NCI-H1092 (cell line): ENCODE results near the gene TMEM120B.

ENCODE experiments used
- DNase-seq: peaks from one replicate; lab custom pipeline; 2025; lab: John Stamatoyannopoulos, UW

Gene TMEM120B

DNA sequence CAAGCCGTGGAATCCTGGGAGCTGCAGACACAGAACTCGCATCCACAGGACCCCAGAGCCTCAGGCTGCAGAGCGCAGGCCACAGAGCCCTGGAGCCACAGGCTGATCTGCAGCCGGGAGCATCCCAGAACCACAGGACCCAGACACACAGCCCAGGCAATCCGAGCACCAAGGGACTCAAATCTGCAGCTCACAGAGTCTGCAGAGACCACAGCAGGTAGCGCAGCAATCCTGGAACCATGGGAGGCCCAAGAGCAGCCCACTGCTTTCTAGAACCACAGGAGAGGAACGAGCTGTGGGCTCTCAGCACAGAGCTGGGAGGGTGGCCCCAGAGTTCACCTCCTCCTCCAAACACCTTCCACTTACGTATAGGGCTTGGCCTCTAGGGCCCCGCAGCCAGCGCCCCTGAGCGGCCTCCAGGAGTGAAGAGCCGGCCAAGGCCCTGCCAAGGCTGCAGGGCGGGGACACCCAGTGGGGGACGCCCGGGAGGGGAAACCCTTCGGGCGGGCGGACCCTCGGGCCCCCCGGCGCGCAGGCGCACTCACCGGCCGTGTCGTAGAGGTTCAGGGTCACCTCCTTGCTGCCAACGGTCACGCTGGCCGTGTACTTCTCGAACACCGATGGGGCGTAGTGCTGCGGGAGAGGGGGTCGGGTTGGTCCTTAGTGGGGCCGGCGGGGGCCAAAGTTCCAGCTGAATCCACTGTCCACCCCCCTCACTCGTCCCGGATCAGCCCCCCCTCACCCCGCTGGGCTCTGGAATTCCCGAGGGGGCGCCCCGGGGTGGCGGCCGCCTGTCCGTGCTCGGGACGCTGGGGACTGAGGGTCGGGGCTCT is 80.3 kb downstream of the TMEM120B start:
- no peak for DNase-seq

DNA sequence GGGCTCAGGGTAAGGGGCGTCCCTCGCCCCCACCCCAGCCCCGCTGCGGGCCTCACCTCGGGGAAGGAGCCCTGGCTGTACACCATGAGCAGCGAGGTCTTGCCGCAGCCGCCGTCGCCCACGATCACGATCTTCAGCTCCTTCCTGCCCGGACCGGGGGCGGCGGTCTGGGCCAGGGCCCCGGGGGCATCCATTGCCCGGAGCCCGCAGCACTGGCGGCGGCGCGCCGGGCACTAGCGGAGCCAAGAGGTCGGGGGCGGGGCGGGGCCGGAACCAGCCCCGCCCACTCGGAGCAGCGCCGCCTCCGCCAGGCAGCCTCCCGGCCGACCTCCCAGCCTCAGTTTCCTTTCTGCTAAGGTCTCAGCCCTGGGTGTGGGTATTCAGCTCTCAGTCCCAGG is 80.9 kb downstream of the TMEM120B start, which contains the start of gene RHOF:
Gene RHOF, minus strand, starts transcription at position 249 of the 398 bp plus-strand sequence. Its CDS starts 55 bp downstream, at position 194.
- no peak for DNase-seq

DNA sequence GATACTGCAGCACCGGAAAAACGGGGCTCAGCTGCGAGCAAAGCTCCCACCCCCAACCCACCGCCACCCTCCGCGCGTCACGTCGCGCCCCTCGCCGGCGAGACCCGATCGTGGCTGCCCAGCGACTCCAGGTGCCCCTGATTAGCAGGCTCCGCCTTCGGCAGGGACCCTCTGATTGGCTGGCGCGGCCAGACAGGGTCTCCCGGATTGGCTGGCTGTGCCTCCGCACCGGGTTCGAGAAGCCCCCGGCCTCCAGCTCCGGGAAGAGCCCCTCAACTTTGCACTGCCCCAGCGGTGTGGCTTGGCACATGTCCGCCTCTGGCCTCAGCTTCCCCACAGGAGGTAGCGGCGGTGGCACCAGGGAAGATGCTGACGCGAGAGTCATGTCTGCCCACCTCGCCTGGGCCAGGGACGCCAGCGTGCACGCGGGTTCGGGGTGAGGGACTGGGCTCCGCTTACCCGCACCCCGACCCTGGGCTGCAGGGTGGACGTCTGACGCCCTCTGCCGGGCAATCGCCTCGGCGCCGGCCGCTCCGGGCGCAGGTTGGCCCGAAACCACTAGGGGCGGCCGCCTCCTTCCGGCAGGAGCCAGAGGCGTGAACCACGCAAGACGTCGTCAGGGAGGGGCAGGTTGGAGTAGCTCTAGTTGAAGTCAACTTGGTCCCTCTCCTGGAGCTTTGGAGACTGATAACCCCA is 81.4 kb downstream of the TMEM120B start:
- peak; percentile 57 for DNase-seq

DNA sequence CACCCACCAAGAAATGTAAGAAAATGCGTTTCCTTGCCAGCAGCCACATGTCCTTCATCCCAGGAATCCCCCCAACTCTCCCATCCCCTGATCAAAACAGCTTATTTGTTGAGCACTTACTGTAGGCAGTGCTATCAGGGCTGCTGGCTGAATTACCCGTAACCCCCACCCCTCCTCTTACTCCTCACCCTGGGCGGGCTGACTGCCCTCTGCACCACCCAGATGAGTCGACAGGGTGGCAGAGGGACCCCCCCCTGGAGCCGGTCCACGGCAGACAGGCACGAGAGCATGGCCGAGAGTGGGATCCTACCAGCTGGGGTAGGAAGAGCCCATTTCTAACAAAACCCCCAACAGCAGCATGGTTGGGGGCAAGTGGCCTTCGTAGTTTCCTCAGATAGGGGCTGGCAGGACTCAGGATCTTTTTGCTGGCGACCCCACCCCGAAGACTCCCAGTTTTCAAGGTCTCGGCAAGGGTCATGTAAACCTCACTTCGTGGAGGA is 82.0 kb downstream of the TMEM120B start:
- no peak for DNase-seq

DNA sequence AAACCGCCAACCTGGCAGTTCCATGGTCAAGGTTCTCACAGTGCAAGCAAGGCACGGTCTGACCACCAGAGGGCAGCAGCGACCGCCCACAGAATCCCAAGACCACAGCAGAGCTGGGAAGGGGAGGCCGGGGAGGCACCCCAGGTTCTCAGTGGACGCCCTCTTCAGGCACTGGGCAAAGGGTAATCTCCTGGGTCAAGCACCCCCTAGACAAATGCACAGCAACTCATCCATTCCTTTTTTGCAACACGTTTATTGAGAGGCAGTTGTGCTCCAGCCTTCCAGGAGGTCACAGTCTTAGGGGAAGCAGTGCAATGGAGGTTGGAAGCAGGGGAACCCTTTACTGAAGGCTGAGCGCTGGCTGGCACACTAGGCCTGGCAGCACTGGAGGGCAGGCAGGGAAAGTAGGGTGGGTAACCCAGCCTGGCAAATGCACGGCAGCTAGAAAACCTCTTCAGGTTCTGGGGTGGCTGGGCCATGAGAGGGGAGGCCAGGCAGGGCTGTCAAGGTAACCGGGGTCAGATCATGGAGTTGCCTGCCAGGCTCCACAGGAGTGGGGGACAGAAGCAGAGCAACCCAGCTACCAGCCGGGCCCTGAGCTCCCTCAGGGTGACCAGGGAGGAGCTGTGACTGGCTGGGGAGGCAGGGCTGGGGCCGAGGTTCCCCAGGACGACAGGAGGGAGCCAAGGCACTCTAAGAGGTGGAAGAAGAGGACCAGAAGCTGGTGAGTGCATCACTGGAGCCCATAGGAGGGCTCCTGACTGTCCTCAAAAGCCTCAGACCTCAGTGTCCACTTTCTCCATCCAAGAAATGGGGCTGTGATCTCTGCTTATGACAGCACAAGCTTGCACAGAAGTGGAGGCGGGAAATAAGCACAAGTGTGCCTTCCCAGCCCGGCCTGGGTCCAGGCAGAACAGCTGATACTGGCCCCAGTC is 82.7 kb downstream of the TMEM120B start:
- peak; percentile 22 for DNase-seq

DNA sequence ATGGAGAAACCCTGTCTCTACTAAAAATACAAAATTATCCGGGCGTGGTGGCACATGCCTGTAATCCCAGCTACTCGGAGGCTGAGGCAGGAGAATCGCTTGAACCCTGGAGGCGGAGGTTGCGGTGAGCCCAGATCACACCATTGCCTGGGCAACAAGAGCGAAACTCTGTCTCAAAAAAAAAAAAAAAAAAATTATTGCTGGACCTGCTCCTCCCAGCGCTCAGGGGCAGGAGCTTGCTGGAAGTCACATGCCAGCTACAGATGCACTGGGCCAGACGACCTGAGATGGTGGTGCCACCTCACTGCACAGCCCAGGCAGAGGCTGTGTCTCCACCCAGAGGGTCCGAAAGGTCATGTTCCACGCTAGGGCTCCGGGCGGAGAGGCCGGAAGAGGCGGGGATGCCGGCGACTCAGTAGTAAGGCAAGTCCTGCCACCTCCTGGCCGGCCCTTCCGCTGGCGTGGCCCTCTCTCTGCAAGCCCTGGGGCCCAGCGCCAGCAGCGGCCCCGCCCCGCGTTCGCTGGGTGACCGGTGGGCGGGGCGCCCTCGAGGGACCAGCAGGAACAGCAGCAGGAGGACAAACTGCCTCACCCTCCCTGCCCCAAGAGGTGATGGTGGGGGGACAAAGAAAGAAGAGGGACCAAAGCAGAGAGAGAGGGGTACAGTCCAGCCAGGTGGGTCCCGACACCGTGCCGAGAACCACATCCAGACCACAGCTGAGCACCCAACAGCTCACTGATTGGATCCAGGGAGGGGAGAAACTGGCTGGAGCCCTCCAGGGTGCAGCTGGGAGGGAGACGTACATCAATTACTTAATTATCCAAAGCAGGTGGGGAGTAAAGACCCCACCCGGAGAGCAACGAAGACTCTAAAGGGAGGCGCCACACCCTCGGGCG is 84.6 kb downstream of the TMEM120B start:
- peak; percentile 16 for DNase-seq

DNA sequence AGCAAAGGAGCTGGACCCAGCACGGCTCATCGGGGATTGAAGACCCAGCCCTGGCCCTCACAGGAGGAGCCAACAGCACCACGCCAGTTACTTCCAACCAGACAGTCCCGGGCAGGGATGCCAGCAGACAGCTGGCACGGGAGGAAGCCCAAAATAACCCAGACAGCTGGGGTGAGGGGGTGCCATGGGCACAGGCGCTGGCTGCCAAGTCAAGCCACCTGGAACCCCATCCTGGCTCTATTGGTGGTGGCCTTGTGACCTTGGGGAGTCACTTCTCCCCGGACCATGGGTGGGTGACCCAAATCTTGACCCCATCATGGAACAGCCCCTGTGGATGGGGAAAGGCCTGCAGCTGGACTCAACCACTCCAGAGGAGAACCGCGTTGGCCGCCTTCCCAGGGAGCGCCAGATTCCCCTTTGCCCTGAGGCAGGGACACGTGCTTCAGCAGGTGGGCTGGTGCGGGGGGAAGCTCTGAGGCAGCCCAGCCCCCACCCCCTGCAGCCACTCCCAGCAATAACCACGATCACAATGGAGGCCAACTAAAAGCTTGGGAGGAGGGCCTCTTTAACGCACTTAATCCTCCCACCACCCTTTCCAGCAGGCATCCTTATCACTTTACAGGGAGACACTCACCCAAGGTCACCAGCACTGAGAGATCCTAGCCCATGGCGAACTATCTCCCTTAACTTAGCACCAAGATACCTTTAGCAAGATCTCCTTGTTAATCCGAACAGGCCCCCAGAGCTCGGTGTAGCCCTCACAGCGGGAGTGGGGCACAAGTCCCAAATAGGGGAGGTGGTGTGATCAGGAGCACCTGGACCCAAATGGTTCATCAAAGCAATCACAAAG is 85.6 kb downstream of the TMEM120B start:
- peak; percentile 86 for DNase-seq

DNA sequence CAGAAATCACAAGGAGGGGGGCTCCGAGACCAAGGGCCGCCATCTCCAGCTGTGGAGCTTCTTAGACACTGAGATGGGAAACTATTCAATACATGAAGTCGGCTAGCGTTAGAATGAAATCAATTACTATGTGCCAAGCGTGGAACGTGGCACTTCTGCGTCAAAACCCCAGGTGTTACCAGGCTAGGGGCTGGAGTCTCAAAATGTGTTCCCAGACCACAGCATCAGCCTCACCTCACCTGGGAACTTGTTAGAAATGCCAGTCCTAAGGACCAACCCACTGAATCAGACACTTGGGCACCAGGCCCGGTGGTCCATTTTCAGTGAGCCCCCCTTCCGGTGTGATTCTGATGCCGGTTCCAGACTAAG is 86.2 kb downstream of the TMEM120B start:
- DNase-seq, result peak; percentile 29

DNA sequence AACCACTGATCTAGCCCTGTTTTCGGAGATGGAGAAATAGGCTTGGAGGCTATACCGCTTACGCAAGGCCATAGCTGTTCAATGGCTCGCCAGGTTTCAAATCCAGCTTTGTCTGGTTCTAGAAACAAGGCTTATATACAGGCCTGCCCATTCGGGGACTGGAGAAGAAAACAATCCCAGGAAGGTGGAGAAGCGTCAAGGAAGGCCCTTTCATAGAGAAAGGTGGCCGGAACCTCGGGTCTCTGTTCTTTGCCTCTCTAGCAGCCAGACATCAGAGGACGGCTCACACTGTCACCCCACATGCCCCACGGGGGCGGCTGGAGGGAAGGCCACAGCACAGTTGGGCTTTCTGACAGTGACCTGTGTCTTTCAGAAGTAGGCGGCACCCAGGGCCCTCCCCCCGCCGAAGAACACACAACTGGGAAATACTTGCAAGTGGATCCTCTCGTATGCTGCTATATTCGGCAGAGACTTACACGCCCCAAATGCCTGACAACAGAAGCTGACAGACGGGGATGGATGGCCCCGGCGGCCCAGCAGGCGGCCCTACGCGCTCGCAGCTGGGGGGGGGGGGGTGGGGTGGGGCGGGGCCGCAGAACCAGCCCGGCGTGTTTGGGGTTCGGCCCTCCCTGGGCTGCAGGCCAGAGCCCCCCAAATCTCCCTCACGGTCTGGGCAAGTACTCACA is 86.7 kb downstream of the TMEM120B start:
- DNase-seq, result peak; percentile 36

DNA sequence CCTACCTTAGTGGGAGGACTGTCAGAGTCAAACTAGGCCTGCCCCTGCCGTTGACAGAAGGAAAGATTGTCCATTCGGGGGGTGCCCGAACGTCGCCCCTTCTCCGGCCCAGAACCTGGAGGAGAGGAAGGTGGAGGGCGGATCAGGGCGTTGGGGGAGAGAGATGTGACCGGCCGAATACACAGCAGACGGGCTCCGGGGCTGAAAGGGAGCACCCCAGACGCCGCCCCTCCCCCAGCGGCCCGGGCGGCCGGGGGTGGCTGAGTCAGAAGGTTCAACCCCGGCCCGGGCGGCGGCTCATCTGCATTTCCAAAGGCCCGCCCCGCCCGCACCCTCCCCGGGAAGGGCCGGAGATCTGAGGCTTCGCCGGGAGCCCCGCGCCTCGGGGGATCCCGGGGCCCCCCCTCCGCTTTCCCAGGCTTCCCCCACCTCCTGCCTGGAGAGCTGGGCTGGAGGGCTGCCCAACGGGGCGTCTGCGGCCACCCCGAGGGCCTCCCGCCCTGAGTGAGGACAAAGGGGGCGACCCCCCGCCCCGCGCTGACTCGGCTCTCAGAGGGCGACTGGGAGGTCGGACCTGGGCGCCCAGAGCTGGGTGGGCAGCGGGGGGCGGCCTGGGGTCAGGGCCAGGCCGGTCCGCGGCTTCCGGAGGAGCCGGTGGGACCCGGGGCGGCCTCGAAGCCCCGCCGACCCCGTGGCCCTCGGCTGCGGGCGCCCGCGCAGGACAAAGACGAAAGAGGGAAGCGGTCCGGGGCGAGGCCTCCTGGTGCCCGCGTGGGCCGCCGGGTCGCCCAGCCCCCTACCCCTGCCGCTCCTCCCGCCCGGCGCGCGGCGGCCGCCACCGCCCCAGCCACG is 87.5 kb downstream of the TMEM120B start:
- DNase-seq, result no peak

DNA sequence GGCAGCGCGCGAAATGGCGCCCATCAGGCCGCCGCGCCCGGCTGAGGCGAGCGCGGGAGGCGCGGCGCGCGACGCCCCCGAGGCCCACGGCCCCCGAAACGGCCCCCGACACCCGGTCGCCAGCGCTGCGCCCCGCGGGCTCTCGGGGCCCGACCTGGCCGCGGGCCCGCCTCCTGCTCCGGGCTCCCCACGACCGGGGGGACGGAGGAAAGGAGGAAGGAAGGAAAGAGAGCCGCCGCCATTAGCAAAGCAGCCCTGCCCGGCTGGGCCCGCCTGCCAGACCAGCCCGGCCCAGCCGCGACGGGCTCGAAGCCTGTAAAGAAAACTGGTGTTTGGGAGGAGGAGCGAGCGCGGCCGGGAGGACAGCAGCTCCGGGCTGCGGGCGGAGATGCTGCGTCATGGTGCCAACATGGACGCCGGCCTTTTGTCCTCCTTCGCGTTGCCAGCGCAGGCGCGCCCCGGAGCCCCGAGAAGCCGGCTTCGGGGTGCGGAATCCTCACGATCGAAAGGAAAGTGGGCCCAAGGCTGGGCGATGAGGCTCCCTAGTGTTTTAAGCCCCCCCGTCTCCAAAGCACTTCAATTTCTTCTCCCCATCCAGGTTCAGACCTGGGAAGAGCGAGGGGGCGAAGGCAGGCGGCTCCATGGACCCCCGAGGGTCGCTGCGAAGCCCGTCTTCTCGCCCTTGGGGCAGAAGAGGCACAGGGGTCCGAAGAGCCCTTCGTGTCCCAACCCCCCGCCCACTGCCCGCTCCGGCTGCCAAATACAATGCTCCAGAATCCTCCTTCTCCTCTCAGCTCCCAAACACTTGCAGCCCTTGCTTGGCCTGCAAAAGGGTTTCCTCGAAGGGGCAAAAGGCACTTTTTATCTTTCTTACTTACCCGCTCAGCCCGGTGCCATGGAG is 88.4 kb downstream of the TMEM120B start:
- DNase-seq, result no peak

DNA sequence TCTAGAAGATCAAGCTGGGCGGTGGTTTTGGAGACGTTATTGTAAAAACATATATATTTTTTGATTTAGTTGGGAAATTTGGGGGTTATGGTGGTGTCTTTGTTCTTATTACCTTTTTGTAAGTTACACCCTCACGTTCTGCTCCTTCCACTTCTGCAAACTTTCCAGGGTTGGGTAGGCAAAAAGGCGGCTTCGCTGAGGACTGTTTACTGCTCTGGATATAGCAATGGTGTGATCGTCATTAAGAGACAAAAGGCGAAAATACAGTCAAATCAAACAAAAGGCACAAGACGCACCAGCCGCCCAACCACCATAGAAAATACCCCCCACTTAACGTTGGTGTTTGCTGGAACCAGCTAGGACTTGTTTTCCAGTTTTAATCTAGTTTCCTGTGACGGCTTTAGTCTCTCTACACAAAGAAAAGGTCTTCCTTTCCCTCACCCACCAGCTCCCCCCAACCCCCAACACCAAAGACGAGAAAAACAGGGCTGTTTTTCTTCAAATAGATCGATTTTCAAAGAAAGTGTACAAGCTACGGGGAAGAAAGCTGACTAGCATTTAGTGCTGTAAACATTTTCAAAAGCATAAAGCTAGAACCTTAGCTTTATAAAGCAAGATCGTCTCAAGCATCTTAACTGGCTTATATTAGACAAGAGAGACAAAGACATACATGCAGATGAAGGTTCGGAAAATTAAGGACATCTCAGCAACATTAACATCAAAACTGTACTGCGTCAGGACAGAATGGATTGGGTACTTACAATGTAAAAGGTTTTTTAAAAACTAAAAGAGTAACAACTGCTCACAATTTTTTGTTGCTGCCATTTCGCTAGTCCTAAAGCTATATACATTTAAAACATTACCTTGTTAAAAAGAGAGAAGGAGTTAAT is 89.3 kb downstream of the TMEM120B start:
- peak; percentile 27 for DNase-seq

DNA sequence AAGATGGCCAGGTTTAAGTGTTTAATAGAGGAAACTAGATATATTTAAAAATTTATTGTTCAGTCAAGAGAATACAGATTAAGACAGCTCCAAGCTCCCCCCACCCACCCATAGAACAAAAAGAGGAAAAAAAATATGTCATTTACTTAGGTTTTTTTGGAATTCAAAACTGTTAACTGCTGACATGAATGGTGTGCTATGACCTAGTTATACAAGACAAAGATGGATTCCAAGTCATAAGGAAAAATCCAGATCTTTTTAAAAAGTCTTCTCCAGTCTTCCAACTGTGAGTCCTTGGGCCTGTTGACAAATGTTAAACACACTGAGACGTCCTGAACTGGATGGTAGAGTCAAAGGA is 89.9 kb downstream of the TMEM120B start:
- DNase-seq, result no peak

DNA sequence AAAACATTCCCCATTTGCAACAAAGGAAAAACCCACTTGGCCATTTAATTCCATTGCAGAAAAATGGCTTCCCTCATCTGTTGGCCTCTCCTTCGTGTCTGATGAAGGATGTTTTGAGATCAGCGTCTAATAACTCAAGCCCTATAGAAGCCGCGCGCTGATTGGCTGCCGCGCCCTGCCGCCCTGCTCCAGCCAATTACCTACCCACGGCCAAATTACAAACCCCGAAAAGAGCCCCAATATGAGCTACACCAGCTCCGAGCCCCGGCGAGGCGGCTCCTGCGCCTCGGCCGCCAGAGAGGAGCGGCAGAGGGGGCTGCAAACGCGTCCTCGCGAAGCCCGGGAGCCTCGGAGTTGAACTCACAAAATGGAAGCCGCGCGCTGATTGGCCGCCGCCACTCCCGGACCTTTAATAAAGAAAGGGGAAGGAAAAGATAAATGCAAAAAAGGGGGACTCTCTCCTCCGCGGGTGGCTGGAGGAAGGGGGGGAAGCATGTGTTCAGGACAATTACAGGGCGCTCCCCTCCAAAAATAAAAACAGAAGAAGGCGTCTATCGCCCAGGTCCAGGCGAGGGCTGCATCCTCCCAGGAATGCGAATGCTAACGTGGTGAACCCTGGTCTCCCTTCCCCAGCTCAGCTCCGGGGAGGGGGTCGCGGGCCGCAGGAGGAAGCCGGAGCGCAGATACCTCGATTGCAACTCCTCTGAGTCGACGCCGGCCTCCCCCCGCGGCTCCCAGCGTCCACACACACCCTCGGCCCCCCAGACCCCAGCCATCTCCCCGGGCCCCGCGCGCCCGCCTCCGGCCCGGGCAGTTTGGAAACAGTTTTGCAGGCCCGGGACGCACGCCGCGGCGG is 90.5 kb downstream of the TMEM120B start:
- peak; percentile 85 for DNase-seq

DNA sequence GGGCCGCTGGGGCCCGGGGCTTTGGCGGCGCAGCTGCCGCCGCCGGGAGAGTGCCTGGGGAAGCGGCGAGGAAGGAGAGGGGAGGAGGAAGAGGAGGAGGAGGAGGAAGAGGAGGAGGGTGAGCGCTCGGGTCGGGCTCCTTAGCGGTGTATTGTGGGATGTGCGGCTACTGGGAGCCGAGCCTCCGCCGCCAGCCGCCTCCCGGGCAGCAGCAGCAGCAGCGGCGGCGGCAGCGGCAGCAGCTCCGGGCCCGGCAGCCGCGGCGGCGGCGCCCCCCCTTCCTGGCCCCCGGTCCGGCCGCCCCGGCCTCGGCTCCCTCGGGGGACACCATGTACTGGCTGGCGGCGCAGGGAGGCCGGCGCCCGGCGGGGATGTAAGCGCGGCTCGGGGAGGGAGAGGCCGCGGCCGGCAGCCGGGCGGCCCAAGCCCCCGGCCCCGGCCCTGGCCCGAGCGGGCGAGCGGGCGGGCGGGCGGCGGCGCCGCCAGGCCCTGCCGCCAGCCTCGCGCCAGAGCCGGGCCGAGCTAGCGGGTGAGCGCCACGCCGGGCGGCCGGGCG is 91.4 kb downstream of the TMEM120B start, which contains the start of gene SETD1B:
Gene SETD1B, plus strand, starts transcription at position 149 of the 556 bp plus-strand sequence. CDS start 729 bp downstream, outside the sequence.
- DNase-seq, result no peak
